WTC11 (cell line): ENCODE results near the gene KPNB1. TPM values are rescaled to one million over a fixed set of nuclear protein-coding genes. Genes with fewer than 3 reads are reported as not detected.
A peak's percentile ranks its signal among the peaks of the same experiment; 100 is the strongest.

Experiments used
- ATAC-seq: fragments of 200-7000 bp; cut with Tn5 transposase; 2 replicates; pipeline ENCODE4 v1.10.0; 2021; ENCODE audit warnings: mild to moderate bottlenecking, moderate library complexity
- CTCF ChIA-PET: fragments of 300-600 bp; sonication (Branson Sonifier 250); formaldehyde crosslinking; loops from one replicate; lab custom pipeline; 2021; ENCODE audit warnings: antibody characterized with exemption; lab: Charles Lee
- POLR2A ChIA-PET: fragments of 350-600 bp; sonication (Branson Sonifier 250); formaldehyde crosslinking; loops from one replicate; lab custom pipeline; 2021; ENCODE audit warnings: antibody characterized with exemption; lab: Charles Lee
- DNase-seq: peaks from one replicate; pipeline ENCODE4 v3.0.0; 2021; ENCODE audit warnings: low spot score
- H3K27ac Mint-ChIP-seq: 2 replicates; pipeline ENCODE4 v1.8.0; 2021; ENCODE audit warnings: mixed read lengths
- H3K27me3 Mint-ChIP-seq: 2 replicates; pipeline ENCODE4 v1.8.0; 2021; ENCODE audit warnings: low read depth, mild to moderate bottlenecking, moderate library complexity, mixed read lengths
- H3K36me3 Mint-ChIP-seq: 2 replicates; pipeline ENCODE4 v1.8.0; 2021; ENCODE audit warnings: mixed read lengths
- H3K4me1 Mint-ChIP-seq: 2 replicates; pipeline ENCODE4 v1.8.0; 2022; ENCODE audit warnings: mixed read lengths
- H3K4me3 Mint-ChIP-seq: 2 replicates; pipeline ENCODE4 v1.8.0; 2021; ENCODE audit warnings: mild to moderate bottlenecking, moderate library complexity, mixed read lengths
- H3K9me3 Mint-ChIP-seq: 2 replicates; pipeline ENCODE4 v1.8.0; 2021; ENCODE audit warnings: mixed read lengths
- ATF3 ChIP-seq: sonication (generic); formaldehyde crosslinking; conservative IDR thresholded peaks from 2 replicates; pipeline ENCODE4 v1.8.1; 2022; ENCODE audit warnings: mild to moderate bottlenecking, missing genetic modification reagents
- CREB1 ChIP-seq: sonication (generic); formaldehyde crosslinking; IDR thresholded peaks from 2 replicates; pipeline ENCODE4 v1.8.0; 2023; ENCODE audit warnings: mild to moderate bottlenecking, missing genetic modification reagents
- E2F5 ChIP-seq: sonication (generic); formaldehyde crosslinking; IDR thresholded peaks from 2 replicates; pipeline ENCODE4 v1.8.1; 2022; ENCODE audit warnings: mild to moderate bottlenecking, moderate library complexity, missing genetic modification reagents
- EMX1 ChIP-seq: fragments of 250-450 bp; sonication (Bioruptor Pico); IDR thresholded peaks from 2 replicates; pipeline ENCODE4 v1.8.0; 2021; ENCODE audit warnings: mild to moderate bottlenecking
- ETV6 ChIP-seq: sonication (generic); formaldehyde crosslinking; IDR thresholded peaks from 2 replicates; pipeline ENCODE4 v1.8.1; 2022; ENCODE audit warnings: mild to moderate bottlenecking, missing genetic modification reagents
- MAX ChIP-seq: sonication (generic); formaldehyde crosslinking; IDR thresholded peaks from 2 replicates; pipeline ENCODE4 v1.8.0; 2022; ENCODE audit warnings: mild to moderate bottlenecking, missing genetic modification reagents
- OVOL2 ChIP-seq: fragments of 250-450 bp; sonication (Bioruptor Pico); IDR thresholded peaks from 2 replicates; pipeline ENCODE4 v1.9.0; 2021; ENCODE audit warnings: mild to moderate bottlenecking, borderline replicate concordance
- RELA ChIP-seq: sonication (generic); formaldehyde crosslinking; IDR thresholded peaks from 2 replicates; pipeline ENCODE4 v1.8.1; 2022; ENCODE audit warnings: missing genetic modification reagents, mild to moderate bottlenecking, borderline replicate concordance
- RORB ChIP-seq: fragments of 250-450 bp; sonication (Bioruptor Pico); IDR thresholded peaks from 2 replicates; pipeline ENCODE4 v1.9.0; 2021; ENCODE audit warnings: mild to moderate bottlenecking
- SMAD3 ChIP-seq: sonication (generic); formaldehyde crosslinking; IDR thresholded peaks from 2 replicates; pipeline ENCODE4 v1.8.0; 2022; ENCODE audit warnings: missing genetic modification reagents, mild to moderate bottlenecking, borderline replicate concordance
- SP1 ChIP-seq: sonication (generic); formaldehyde crosslinking; conservative IDR thresholded peaks from 2 replicates; pipeline ENCODE4 v1.8.1; 2022; ENCODE audit warnings: missing genetic modification reagents
- TEAD1 ChIP-seq: sonication (generic); formaldehyde crosslinking; IDR thresholded peaks from 2 replicates; pipeline ENCODE4 v1.8.0; 2022; ENCODE audit warnings: mild to moderate bottlenecking, missing genetic modification reagents
- ZNF138 ChIP-seq: sonication (generic); formaldehyde crosslinking; conservative IDR thresholded peaks from 2 replicates; pipeline ENCODE4 v1.8.1; 2022; ENCODE audit warnings: mild to moderate bottlenecking, moderate library complexity, missing genetic modification reagents
- ZNF219 ChIP-seq: sonication (generic); formaldehyde crosslinking; IDR thresholded peaks from 2 replicates; pipeline ENCODE4 v1.8.0; 2023; ENCODE audit warnings: missing genetic modification reagents, mild to moderate bottlenecking, borderline replicate concordance
- ZNF232 ChIP-seq: sonication (generic); formaldehyde crosslinking; IDR thresholded peaks from 2 replicates; pipeline ENCODE4 v1.8.0; 2022; ENCODE audit warnings: mild to moderate bottlenecking, missing genetic modification reagents
- total RNA-seq: library from RNA; stranded (reverse); gene quantifications from 3 replicates; pipeline ENCODE4 v1.2.3, GENCODE V29; 2021
- TF ChIP-seq, protein P1 (sequence below): sonication (generic); formaldehyde crosslinking; IDR thresholded peaks from 2 replicates; pipeline ENCODE4 v1.8.0; 2022; ENCODE audit warnings: mild to moderate bottlenecking, missing genetic modification reagents
- TF ChIP-seq, protein P2 (sequence below): sonication (generic); formaldehyde crosslinking; IDR thresholded peaks from 2 replicates; pipeline ENCODE4 v1.8.1; 2023; ENCODE audit warnings: mild to moderate bottlenecking, missing genetic modification reagents, moderate library complexity
- TF ChIP-seq, protein P3 (sequence below): sonication (generic); formaldehyde crosslinking; IDR thresholded peaks from 2 replicates; pipeline ENCODE4 v1.8.1; 2023; ENCODE audit warnings: mild to moderate bottlenecking, missing genetic modification reagents

The KPNB1 gene
- total RNA-seq, 1 experiment from 2014 or later, result 506 TPM

DNA sequence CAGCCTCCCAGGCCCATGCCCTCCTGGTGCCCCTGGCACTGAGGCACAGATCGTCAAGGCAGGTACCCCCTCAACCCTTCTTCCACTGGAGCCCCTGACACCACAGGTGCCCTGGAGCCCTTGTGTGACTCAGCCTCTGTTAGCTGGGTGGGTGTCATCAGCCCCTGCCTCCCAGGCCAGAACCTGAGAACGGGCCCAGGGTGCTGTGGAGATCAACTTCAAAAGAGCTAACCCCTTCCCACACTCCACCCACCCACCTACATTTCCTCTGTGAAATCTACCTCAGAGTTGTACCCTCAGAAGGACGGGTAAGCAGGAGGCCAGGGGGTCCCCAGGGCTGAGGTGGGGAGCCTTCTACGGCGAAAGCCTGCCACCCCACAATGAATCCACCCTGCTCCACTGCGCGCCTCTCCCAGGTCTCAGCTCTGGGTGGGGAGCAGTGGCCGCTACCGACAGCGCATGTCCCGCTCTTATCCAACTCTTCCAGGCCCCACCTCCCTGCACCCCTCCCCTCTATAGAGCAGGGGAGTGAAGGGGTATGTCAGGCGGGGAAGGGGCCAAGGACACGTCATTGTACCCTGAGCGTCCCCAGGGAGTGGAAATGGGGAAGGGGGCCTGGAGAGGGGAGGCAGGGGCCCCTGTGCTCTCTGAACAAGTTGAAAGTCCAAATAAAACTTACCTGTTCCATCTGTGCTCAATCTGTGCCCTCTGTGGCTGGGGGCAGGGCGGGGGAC, 61.8 kb downstream of the KPNB1 start:
- CTCF ChIA-PET, result no interaction called here
- POLR2A ChIA-PET, result no interaction called here
- peaks cover 13% of the 10 kb centered on the region for H3K4me1 Mint-ChIP-seq
- no peaks in the 10 kb centered on the region for H3K36me3 Mint-ChIP-seq
- no peak for ATAC-seq
- DNase-seq, result no peak
- no peaks in the 10 kb centered on the region for H3K9me3 Mint-ChIP-seq
- no peak overlapping the region for H3K27ac Mint-ChIP-seq
- H3K27me3 Mint-ChIP-seq, result peaks cover 42% of the 10 kb centered on the region
- H3K4me3 Mint-ChIP-seq, result no peak overlapping the region
- no peak for TF ChIP-seq RELA (CRISPR knock-in tag)
- TF ChIP-seq SP1 (CRISPR knock-in tag), result no peak
- no peak for TF ChIP-seq SMAD3
- TF ChIP-seq, all 79 proteins: peak for 0

- TF ChIP-seq SMAD3 (no peak), SP1 (CRISPR knock-in tag) (no peak), ZNF232 (no peak), TEAD1 (CRISPR knock-in tag) (no peak)
- Mint-ChIP-seq H3K27ac (no peak overlapping the region), H3K9me3 (no peaks in the 10 kb centered on the region), H3K4me1 (peaks cover 13% of the 10 kb centered on the region), H3K4me3 (no peak overlapping the region), H3K36me3 (no peaks in the 10 kb centered on the region), H3K27me3 (peaks cover 40% of the 10 kb centered on the region)
- ATAC-seq (no peak), DNase-seq (no peak)
- ChIA-PET CTCF (interaction anchor here (0.5 to 3.5 kb wide), 3 partner anchors 15 to 62 kb away, joined by 3 to 29 read pairs (median 5); partner anchors contain the start of gene TBX21), POLR2A (no interaction called here)
Observed at GRCh38 chr17:47712330-47713023, 62.8 kb downstream of the KPNB1 start.

GRCh38 chr17:47713980-47714700, 64.4 kb downstream of the KPNB1 start:
- no peaks in the 10 kb centered on the region for H3K9me3 Mint-ChIP-seq
- no peak overlapping the region for H3K4me3 Mint-ChIP-seq
- ChIA-PET POLR2A (no interaction called here), CTCF (interaction anchor here (1.9 to 3.5 kb wide), 2 partner anchors 16 to 19 kb away, joined by 5 to 29 read pairs; partner anchors contain the start of gene TBX21)
- H3K27me3 Mint-ChIP-seq, result peaks cover 48% of the 10 kb centered on the region
- no peaks in the 10 kb centered on the region for H3K36me3 Mint-ChIP-seq
- peaks cover 10% of the 10 kb centered on the region for H3K4me1 Mint-ChIP-seq
- TF ChIP-seq, protein P1, sequence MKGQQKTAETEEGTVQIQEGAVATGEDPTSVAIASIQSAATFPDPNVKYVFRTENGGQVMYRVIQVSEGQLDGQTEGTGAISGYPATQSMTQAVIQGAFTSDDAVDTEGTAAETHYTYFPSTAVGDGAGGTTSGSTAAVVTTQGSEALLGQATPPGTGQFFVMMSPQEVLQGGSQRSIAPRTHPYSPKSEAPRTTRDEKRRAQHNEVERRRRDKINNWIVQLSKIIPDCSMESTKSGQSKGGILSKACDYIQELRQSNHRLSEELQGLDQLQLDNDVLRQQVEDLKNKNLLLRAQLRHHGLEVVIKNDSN (CRISPR knock-in tag), result peak; percentile 34; the same call in 1 of the 2 replicates
- no peak for TF ChIP-seq OVOL2 (CRISPR knock-in tag)
- no peak for TF ChIP-seq ATF3 (CRISPR knock-in tag)
- TF ChIP-seq, protein P2, sequence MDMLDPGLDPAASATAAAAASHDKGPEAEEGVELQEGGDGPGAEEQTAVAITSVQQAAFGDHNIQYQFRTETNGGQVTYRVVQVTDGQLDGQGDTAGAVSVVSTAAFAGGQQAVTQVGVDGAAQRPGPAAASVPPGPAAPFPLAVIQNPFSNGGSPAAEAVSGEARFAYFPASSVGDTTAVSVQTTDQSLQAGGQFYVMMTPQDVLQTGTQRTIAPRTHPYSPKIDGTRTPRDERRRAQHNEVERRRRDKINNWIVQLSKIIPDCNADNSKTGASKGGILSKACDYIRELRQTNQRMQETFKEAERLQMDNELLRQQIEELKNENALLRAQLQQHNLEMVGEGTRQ, result peak; percentile 78
- TF ChIP-seq MAX (CRISPR knock-in tag), result 0 out of 2 replicates have a peak, but pooled peaks have one; percentile 22
- TF ChIP-seq EMX1 (CRISPR knock-in tag), result no peak
- TF ChIP-seq, all 79 proteins: peak for 3
- peak; percentile 78 for ATAC-seq
- DNase-seq, result peak; percentile 47
- no peak overlapping the region for H3K27ac Mint-ChIP-seq

GRCh38 chr17:47714773-47715396, 65.2 kb downstream of the KPNB1 start:
- Mint-ChIP-seq H3K9me3 (no peaks in the 10 kb centered on the region), H3K27me3 (peaks cover 49% of the 10 kb centered on the region), H3K4me1 (peaks cover 10% of the 10 kb centered on the region), H3K36me3 (no peaks in the 10 kb centered on the region), H3K27ac (no peak overlapping the region), H3K4me3 (no peak overlapping the region)
- POLR2A ChIA-PET, result interaction anchor here (0.5 kb wide), 1 partner anchor 38 kb away, joined by 3 read pairs; no protein-coding TSS in a partner anchor
- ATAC-seq (no peak), DNase-seq (no peak)
- CTCF ChIA-PET, result interaction anchor here (3.5 kb wide), 1 partner anchor 17 kb away, joined by 29 read pairs; no protein-coding TSS in a partner anchor
- TF ChIP-seq, protein P3, sequence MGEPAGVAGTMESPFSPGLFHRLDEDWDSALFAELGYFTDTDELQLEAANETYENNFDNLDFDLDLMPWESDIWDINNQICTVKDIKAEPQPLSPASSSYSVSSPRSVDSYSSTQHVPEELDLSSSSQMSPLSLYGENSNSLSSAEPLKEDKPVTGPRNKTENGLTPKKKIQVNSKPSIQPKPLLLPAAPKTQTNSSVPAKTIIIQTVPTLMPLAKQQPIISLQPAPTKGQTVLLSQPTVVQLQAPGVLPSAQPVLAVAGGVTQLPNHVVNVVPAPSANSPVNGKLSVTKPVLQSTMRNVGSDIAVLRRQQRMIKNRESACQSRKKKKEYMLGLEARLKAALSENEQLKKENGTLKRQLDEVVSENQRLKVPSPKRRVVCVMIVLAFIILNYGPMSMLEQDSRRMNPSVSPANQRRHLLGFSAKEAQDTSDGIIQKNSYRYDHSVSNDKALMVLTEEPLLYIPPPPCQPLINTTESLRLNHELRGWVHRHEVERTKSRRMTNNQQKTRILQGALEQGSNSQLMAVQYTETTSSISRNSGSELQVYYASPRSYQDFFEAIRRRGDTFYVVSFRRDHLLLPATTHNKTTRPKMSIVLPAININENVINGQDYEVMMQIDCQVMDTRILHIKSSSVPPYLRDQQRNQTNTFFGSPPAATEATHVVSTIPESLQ (CRISPR knock-in tag), result no peak
- TF ChIP-seq ZNF138 (CRISPR knock-in tag) (no peak), E2F5 (no peak), ZNF219 (CRISPR knock-in tag) (no peak), CREB1 (CRISPR knock-in tag) (no peak), SP1 (CRISPR knock-in tag) (no peak), RORB (CRISPR knock-in tag) (no peak), ETV6 (CRISPR knock-in tag) (no peak)
